K562 (cell line): ENCODE measurements around the gene ZNF138. TPM values are rescaled to one million over a fixed set of nuclear protein-coding genes. Genes with fewer than 3 reads are reported as not detected.

Experiments used
- ARNT ChIP-seq, 2 experiments: fragments of 450-650 bp; IDR thresholded peaks; 2 replicates each; pipeline ENCODE4 v1.6.1; 2016; ENCODE audit warnings: mild to moderate bottlenecking in 1 of 2
- ATF1 ChIP-seq, 2 experiments: fragments of 450-650 bp in 1 of 2; IDR thresholded peaks; 2 replicates each; pipeline ENCODE4 v1.6.1; 2016; ENCODE audit warnings: missing compliant biosample characterization in 1 of 2, missing genetic modification characterization in 1 of 2
- BRCA1 ChIP-seq, 2 experiments: fragments of 450-650 bp in 1 of 2; sonication (generic) in 1 of 2; formaldehyde crosslinking in 1 of 2; IDR thresholded peaks; 2 replicates each; pipeline versions ENCODE4 v1.5.0 to v1.6.1; 2017 to 2020; ENCODE audit warnings: mild to moderate bottlenecking in 1 of 2, missing genetic modification reagents in 1 of 2
- CBFA2T2 ChIP-seq: fragments of 450-650 bp; conservative IDR thresholded peaks from 2 replicates; pipeline ENCODE4 v1.6.1; 2017; ENCODE audit warnings: mild to moderate bottlenecking
- CBX1 ChIP-seq: sonication (generic); IDR thresholded peaks from 2 replicates; pipeline ENCODE4 v1.6.1; 2016; ENCODE audit warnings: antibody characterized with exemption, low read depth, mild to moderate bottlenecking
- DDX20 ChIP-seq: fragments of 450-650 bp; IDR thresholded peaks from 2 replicates; pipeline ENCODE4 v1.6.1; 2016; ENCODE audit warnings: missing genetic modification characterization, low read depth, mild to moderate bottlenecking, missing compliant biosample characterization, moderate library complexity
- GABPA ChIP-seq: fragments of 200-800 bp; sonication (Bioruptor generic); conservative IDR thresholded peaks from 2 replicates; pipeline ENCODE4 v1.6.1; 2016; ENCODE audit warnings: low read depth, missing genetic modification characterization, missing compliant biosample characterization
- GTF2F1 ChIP-seq: IDR thresholded peaks from 2 replicates; pipeline ENCODE4 v1.6.1; 2011; ENCODE audit warnings: low read depth, low read length, improper control_type of control experiment
- HDAC2 ChIP-seq: fragments of 450-650 bp; IDR thresholded peaks from 2 replicates; pipeline ENCODE4 v1.6.1; 2016; ENCODE audit warnings: mild to moderate bottlenecking
- HMGN3 ChIP-seq: IDR thresholded peaks from 2 replicates; pipeline ENCODE4 v1.6.1; 2011; ENCODE audit warnings: borderline replicate concordance, low read depth, mild to moderate bottlenecking, mixed read lengths, low read length; ENCODE audit not compliant: insufficient read length; ENCODE audit errors: extremely low read depth
- NFIC ChIP-seq: fragments of 450-650 bp; IDR thresholded peaks from 2 replicates; pipeline ENCODE4 v1.6.1; 2017; ENCODE audit warnings: mild to moderate bottlenecking, inconsistent platforms
- PHB2 ChIP-seq: fragments of 450-650 bp; IDR thresholded peaks from 2 replicates; pipeline ENCODE4 v1.6.1; 2017; ENCODE audit warnings: low read depth
- RB1 ChIP-seq: fragments of 450-650 bp; IDR thresholded peaks from 2 replicates; pipeline ENCODE4 v1.6.1; 2017; ENCODE audit warnings: low read depth, mild to moderate bottlenecking
- ZBTB17 ChIP-seq: fragments of 450-650 bp; formaldehyde crosslinking; IDR thresholded peaks from 2 replicates; pipeline ENCODE4 v1.4.0; 2020; ENCODE audit warnings: mild to moderate bottlenecking
- ZNF384 ChIP-seq: IDR thresholded peaks from 2 replicates; pipeline ENCODE4 v1.6.1; 2012; ENCODE audit warnings: low read depth, low read length, improper control_type of control experiment
- ZNF431 ChIP-seq: sonication (generic); formaldehyde crosslinking; IDR thresholded peaks from 2 replicates; pipeline ENCODE4 v1.8.0; 2022; ENCODE audit warnings: mild to moderate bottlenecking, missing genetic modification reagents
- ZNF696 ChIP-seq: fragments of 250-450 bp; sonication (Bioruptor Pico); conservative IDR thresholded peaks from 2 replicates; pipeline ENCODE4 v1.4.0; 2020; ENCODE audit warnings: mild to moderate bottlenecking, moderate library complexity
- polyA plus RNA-seq, 8 experiments: library from polyadenylated mRNA; depleted of rRNA in 4 of 8; stranded (reverse) in 5 of 8; unstranded in 3 of 8; fragments of >200 nt; fragmentation: Nextera tagmentation in 2 of 8; fragmentation: Illumina TruSeq in 1 of 8; extraction: Ambion mirVana in 2 of 8; extraction: Trizol in 1 of 8; gene quantifications; 2 replicates each; pipeline versions ENCODE4 v1.2.1 to v1.2.3, GENCODE V29; 2011 to 2014; ENCODE audit warnings: inconsistent platforms in 1 of 8, missing spikeins in 1 of 8
- total RNA-seq, 7 experiments: library from RNA; depleted of rRNA in 6 of 7; stranded (reverse); fragments of >200 nt in 6 of 7; fragmentation: Illumina TruSeq in 2 of 7; extraction: Trizol in 2 of 7; gene quantifications; 2 replicates each; pipeline versions ENCODE4 v1.2.1 to v1.2.3, GENCODE V29; 2011 to 2021; ENCODE audit warnings: low replicate concordance in 1 of 7
- TF ChIP-seq, protein P1 (sequence below): sonication (generic); formaldehyde crosslinking; IDR thresholded peaks from 2 replicates; pipeline ENCODE4 v1.8.0; 2022; ENCODE audit warnings: missing genetic modification reagents, mild to moderate bottlenecking, borderline replicate concordance
- TF ChIP-seq, protein P2 (sequence below): fragments of 250-450 bp; sonication (Bioruptor Pico); IDR thresholded peaks from 2 replicates; pipeline ENCODE4 v1.8.0; 2021; ENCODE audit warnings: moderate library complexity, mild to moderate bottlenecking, inconsistent platforms
- TF ChIP-seq, protein P3 (sequence below): fragments of 250-450 bp; sonication (Bioruptor Pico); IDR thresholded peaks from 2 replicates; pipeline ENCODE4 v1.8.0; 2021; ENCODE audit warnings: mild to moderate bottlenecking, moderate library complexity
- TF ChIP-seq, protein P4 (sequence below): fragments of 450-650 bp; IDR thresholded peaks from 2 replicates; pipeline ENCODE4 v1.6.1; 2018; ENCODE audit warnings: mild to moderate bottlenecking, low read depth; ENCODE audit not compliant: partially characterized antibody
- TF ChIP-seq, protein P5 (sequence below): fragments of 450-650 bp; IDR thresholded peaks from 2 replicates; pipeline ENCODE4 v1.6.1; 2016; ENCODE audit warnings: antibody characterized with exemption

Gene ZNF138
- total and polyA plus RNA-seq, 9 of the 15 experiments (the other 6 are each of a cell fraction or from before 2014, with no cell fraction given) = 14.6 to 34.9 (median 22.6) TPM

DNA sequence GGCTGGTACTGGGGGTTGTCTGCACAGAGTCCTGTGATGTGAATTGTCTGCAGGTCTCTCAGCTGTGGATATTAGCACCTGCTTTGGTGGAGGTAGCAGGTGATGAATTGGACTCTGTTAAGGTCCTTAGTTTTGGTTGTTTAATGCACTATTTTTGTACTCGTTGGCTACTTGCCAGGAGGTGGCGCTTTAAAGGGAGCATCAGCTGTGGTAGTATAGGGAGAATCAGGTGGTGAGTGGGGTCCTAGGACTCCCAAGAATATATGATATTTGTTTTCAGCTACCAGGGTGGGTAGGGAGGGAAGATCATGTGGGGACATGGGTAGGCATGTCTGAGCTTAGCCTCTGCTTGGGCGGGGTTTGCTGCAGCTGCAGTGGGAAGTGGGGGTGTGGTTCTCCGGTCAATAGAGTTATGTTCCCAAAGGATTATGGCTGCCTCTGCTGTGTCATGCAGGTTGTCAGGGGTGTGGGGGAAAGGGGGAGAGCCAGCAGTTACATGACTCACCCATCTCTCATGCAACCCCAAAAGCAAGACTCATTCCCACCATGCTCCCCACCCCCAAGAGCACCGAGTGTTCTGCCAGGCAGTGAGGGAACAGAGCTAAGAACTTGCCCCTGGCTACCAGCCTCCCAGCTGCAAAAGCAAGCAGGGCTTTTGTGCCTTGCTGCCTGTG is 55.2 kb downstream of the ZNF138 start (continued):
- TF ChIP-seq BRCA1 (IDR thresholded peaks at IDR 0.05) (no peak), BRCA1 (CRISPR knock-in tag; IDR thresholded peaks at IDR 0.05) (no peak), ZNF696 (CRISPR knock-in tag) (no peak), GABPA (tag) (no peak), PHB2 (no peak), HMGN3 (no peak), GTF2F1 (no peak), ZNF384 (no peak), HDAC2 (no peak), CBX1 (0 out of 2 replicates have a peak, but pooled peaks have one; percentile 16), NFIC (peak; percentile 96), ZBTB17 (CRISPR knock-in tag) (no peak), ATF1 (CRISPR knock-in tag; IDR thresholded peaks at IDR 0.05) (no peak), ATF1 (tag; IDR thresholded peaks at IDR 0.05) (no peak), RB1 (no peak), CBFA2T2 (peak; percentile 23; the same call in 1 of the 2 replicates), DDX20 (tag) (no peak), ZNF431 (CRISPR knock-in tag) (no peak), ARNT (IDR thresholded peaks at IDR 0.05) (no peak)
- TF ChIP-seq, protein P1, sequence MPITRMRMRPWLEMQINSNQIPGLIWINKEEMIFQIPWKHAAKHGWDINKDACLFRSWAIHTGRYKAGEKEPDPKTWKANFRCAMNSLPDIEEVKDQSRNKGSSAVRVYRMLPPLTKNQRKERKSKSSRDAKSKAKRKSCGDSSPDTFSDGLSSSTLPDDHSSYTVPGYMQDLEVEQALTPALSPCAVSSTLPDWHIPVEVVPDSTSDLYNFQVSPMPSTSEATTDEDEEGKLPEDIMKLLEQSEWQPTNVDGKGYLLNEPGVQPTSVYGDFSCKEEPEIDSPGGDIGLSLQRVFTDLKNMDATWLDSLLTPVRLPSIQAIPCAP (CRISPR knock-in tag) = no peak
- TF ChIP-seq, protein P2, sequence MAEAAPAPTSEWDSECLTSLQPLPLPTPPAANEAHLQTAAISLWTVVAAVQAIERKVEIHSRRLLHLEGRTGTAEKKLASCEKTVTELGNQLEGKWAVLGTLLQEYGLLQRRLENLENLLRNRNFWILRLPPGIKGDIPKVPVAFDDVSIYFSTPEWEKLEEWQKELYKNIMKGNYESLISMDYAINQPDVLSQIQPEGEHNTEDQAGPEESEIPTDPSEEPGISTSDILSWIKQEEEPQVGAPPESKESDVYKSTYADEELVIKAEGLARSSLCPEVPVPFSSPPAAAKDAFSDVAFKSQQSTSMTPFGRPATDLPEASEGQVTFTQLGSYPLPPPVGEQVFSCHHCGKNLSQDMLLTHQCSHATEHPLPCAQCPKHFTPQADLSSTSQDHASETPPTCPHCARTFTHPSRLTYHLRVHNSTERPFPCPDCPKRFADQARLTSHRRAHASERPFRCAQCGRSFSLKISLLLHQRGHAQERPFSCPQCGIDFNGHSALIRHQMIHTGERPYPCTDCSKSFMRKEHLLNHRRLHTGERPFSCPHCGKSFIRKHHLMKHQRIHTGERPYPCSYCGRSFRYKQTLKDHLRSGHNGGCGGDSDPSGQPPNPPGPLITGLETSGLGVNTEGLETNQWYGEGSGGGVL = no peak
- TF ChIP-seq, protein P3, sequence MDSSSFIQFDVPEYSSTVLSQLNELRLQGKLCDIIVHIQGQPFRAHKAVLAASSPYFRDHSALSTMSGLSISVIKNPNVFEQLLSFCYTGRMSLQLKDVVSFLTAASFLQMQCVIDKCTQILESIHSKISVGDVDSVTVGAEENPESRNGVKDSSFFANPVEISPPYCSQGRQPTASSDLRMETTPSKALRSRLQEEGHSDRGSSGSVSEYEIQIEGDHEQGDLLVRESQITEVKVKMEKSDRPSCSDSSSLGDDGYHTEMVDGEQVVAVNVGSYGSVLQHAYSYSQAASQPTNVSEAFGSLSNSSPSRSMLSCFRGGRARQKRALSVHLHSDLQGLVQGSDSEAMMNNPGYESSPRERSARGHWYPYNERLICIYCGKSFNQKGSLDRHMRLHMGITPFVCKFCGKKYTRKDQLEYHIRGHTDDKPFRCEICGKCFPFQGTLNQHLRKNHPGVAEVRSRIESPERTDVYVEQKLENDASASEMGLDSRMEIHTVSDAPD (CRISPR knock-in tag) = no peak
- TF ChIP-seq, protein P4, sequence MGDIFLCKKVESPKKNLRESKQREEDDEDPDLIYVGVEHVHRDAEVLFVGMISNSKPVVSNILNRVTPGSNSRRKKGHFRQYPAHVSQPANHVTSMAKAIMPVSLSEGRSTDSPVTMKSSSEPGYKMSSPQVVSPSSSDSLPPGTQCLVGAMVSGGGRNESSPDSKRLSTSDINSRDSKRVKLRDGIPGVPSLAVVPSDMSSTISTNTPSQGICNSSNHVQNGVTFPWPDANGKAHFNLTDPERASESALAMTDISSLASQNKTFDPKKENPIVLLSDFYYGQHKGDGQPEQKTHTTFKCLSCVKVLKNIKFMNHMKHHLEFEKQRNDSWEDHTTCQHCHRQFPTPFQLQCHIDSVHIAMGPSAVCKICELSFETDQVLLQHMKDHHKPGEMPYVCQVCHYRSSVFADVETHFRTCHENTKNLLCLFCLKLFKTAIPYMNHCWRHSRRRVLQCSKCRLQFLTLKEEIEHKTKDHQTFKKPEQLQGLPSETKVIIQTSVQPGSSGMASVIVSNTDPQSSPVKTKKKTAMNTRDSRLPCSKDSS = no peak
- TF ChIP-seq, protein P5, sequence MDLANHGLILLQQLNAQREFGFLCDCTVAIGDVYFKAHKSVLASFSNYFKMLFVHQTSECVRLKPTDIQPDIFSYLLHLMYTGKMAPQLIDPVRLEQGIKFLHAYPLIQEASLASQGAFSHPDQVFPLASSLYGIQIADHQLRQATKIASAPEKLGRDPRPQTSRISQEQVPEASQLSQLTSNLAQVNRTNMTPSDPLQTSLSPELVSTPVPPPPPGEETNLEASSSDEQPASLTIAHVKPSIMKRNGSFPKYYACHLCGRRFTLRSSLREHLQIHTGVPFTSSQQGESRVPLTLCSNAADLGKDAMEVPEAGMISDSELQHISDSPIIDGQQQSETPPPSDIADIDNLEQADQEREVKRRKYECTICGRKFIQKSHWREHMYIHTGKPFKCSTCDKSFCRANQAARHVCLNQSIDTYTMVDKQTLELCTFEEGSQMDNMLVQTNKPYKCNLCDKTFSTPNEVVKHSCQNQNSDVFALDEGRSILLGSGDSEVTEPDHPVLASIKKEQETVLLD = no peak
